ENCODE results near the gene ELP2. TPM values are rescaled to one million over a fixed set of nuclear protein-coding genes. Genes with fewer than 3 reads are reported as not detected.
A peak's percentile ranks its signal among the peaks of the same experiment; 100 is the strongest.

Gene ELP2
- polyA plus RNA-seq, 1 of the 3 experiments (the other 2 are of a cell fraction) = 38.3 TPM

- CTCF ChIA-PET = no interaction called here
- no peak overlapping the region for H3K27ac ChIP-seq (ENCODE audit: low read depth in 2 of 2, low read length in 1 of 2)
- no peaks in the 10 kb centered on the region for H4K20me1 ChIP-seq (ENCODE audit: insufficient read depth)
- H3K9me2 ChIP-seq = no peaks in the 10 kb centered on the region
- 98% methylated on average over 3 of the region's 3 CpGs for WGBS (ENCODE audit: low lambda C conversion rate)
- no peaks in the 10 kb centered on the region for H3K27me3 ChIP-seq (ENCODE audit: insufficient read depth)
- no peak for TF ChIP-seq RFX5 (IDR thresholded peaks at IDR 0.05; ENCODE audit: low read length)
- no peak for TF ChIP-seq SMC3 (IDR thresholded peaks at IDR 0.05; ENCODE audit: low read depth, low read length)
- TF ChIP-seq POLR2AphosphoS5 (IDR thresholded peaks at IDR 0.05; ENCODE audit: low read depth, low read length) = no peak
- TF ChIP-seq RCOR1 (IDR thresholded peaks at IDR 0.05; ENCODE audit: low read length) = no peak
- no peak for TF ChIP-seq GABPA (IDR thresholded peaks at IDR 0.05; ENCODE audit: low read depth)
- TF ChIP-seq FOXJ3 (CRISPR knock-in tag; IDR thresholded peaks at IDR 0.05) = no peak
- no peak overlapping the region for H2AFZ ChIP-seq (ENCODE audit: low read depth)
- H3K9me3 ChIP-seq = no peaks in the 10 kb centered on the region
- no peak overlapping the region for H3K9ac ChIP-seq
- DNase-seq = no peak
- H3K36me3 ChIP-seq (replicated peaks in 1 of 2; ENCODE audit: control insufficient read depth in 1 of 2, insufficient read depth in 2 of 2, low read length in 1 of 2) = peaks cover 41 to 50% of the 10 kb centered on the region in 2 experiments
- H3K4me3 ChIP-seq (ENCODE audit: low read depth in 2 of 2, low read length in 1 of 2) = no peak overlapping the region
- no peak overlapping the region for H3K4me2 ChIP-seq
- peaks cover 10% of the 10 kb centered on the region for H3F3A ChIP-seq (replicated peaks; ENCODE audit: insufficient read depth)
- no peaks in the 10 kb centered on the region for H3K79me2 ChIP-seq (ENCODE audit: insufficient read depth)
- peaks cover 0 to 6% of the 10 kb centered on the region in 2 experiments; a peak in 1 of 4 replicates for H3K4me1 ChIP-seq (ENCODE audit: control insufficient read depth in 1 of 2, insufficient read depth in 2 of 2, low read depth in 1 of 2, low read length in 1 of 2)
- POLR2A ChIA-PET = no interaction called here
These were observed 48.2 kb downstream of the ELP2 start for GRCh38 chr18:36177913-36178312.

DNA sequence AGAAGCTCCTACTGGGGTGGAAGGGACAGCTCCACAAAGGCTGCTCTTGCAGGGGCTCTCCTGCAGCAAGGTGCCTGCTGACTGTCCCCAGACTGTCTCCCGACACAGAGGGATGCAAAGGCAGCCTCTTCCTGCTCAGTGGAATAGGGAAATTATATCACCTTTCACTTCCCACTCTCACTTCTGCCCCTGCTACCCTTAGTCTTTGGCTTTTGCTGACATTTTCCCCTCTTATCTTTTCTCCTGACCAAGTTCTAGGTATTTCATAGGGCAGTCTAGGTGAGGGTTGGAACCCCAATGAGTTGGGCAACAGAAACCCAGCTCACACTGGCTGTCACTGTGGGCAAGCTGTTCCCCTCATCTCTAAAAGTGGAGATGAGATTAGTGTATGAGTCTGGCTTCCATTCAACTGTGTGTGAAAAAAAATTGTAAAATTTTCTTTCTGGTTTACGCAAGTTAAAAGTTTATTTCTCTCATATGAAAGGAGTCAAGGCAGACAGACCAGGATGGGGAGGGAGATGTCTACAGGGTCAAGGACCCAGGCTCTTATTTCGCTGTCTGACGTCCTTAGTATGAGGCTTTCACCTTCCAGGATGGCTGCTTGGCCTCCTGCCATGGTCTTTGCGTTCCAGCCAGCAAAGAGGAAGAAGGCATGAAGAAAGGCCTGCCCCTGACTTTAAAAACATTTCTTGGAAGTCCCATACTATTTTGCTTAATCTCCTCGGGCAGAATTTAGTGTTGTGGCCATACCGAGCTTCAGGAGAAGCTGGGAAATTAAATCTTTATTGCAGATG, 50.1 kb downstream of the ELP2 start:
- ChIA-PET POLR2A (no interaction called here), CTCF (interaction anchor here (0.7 to 1.8 kb wide), 2 partner anchors 84 to 162 kb away, joined by 3 read pairs; no protein-coding TSS in a partner anchor)
- Histone ChIP-seq H3K4me2 (no peak overlapping the region), H3K9ac (no peak overlapping the region), H3K27ac (ENCODE audit: low read depth in 2 of 2, low read length in 1 of 2) (peak overlapping the region; percentile 53 to 56), H3K4me1 (ENCODE audit: control insufficient read depth in 1 of 2, insufficient read depth in 2 of 2, low read depth in 1 of 2, low read length in 1 of 2) (peaks cover 0 to 6% of the 10 kb centered on the region in 2 experiments; a peak in 1 of 4 replicates), H3K4me3 (ENCODE audit: low read depth in 2 of 2, low read length in 1 of 2) (no peak overlapping the region), H2AFZ (ENCODE audit: low read depth) (peak overlapping the region; percentile 15; the same call in 1 of the 2 replicates), H3K9me2 (no peaks in the 10 kb centered on the region), H3K9me3 (no peaks in the 10 kb centered on the region), H3K79me2 (ENCODE audit: insufficient read depth) (no peaks in the 10 kb centered on the region), H3K27me3 (ENCODE audit: insufficient read depth) (no peaks in the 10 kb centered on the region), H3K36me3 (replicated peaks in 1 of 2; ENCODE audit: control insufficient read depth in 1 of 2, insufficient read depth in 2 of 2, low read length in 1 of 2) (peaks cover 26 to 32% of the 10 kb centered on the region in 2 experiments), H4K20me1 (ENCODE audit: insufficient read depth) (no peaks in the 10 kb centered on the region), H3F3A (replicated peaks; ENCODE audit: insufficient read depth) (peaks cover 10% of the 10 kb centered on the region)
- no peak for TF ChIP-seq RCOR1 (IDR thresholded peaks at IDR 0.05; ENCODE audit: low read length)
- peak; percentile 68; the same call in 1 of the 2 replicates for TF ChIP-seq NFIC (IDR thresholded peaks at IDR 0.05; ENCODE audit: borderline replicate concordance)
- WGBS (ENCODE audit: low lambda C conversion rate) = 50% methylated on average over 7 of the region's 7 CpGs
- no peak for DNase-seq

DNA sequence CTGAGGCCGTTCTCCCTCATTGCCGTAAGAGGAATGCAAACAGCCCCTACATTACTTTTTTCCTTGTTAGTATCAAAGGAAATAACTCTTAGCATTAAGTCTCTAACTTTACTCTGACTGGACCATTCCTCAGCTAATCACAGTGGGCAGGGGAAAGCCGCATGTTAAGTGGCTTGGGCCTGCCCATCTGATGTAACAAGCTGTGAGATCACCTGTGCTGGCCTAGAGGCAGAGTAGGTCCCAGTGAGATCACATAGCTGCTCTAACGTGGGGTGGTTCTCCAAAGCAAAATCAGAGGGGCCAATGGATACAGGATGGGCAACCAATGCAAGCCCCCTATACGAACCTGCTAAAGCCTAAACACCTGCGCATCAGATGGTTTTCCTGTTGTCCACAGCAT, 51.7 kb downstream of the ELP2 start:
- H3K9me3 ChIP-seq = no peaks in the 10 kb centered on the region
- no peak overlapping the region for H2AFZ ChIP-seq (ENCODE audit: low read depth)
- H3K4me3 ChIP-seq (ENCODE audit: low read depth in 2 of 2, low read length in 1 of 2) = no peak overlapping the region
- peaks cover 0 to 8% of the 10 kb centered on the region in 2 experiments; a peak in 1 of 4 replicates for H3K4me1 ChIP-seq (ENCODE audit: control insufficient read depth in 1 of 2, insufficient read depth in 2 of 2, low read depth in 1 of 2, low read length in 1 of 2)
- 90% methylated on average over 5 of the region's 6 CpGs for WGBS (ENCODE audit: low lambda C conversion rate)
- TF ChIP-seq SIN3A (IDR thresholded peaks at IDR 0.05; ENCODE audit: borderline replicate concordance, low read depth, low read length) (no peak), RFX5 (IDR thresholded peaks at IDR 0.05; ENCODE audit: low read length) (no peak), CTCF (IDR thresholded peaks at IDR 0.05) (no peak), TCF12 (IDR thresholded peaks at IDR 0.05) (no peak), ELF1 (IDR thresholded peaks at IDR 0.05) (no peak)
- H3F3A ChIP-seq (replicated peaks; ENCODE audit: insufficient read depth) = peaks cover 10% of the 10 kb centered on the region
- no peaks in the 10 kb centered on the region for H3K9me2 ChIP-seq
- H3K27ac ChIP-seq (ENCODE audit: low read depth in 2 of 2, low read length in 1 of 2) = no peak overlapping the region
- H4K20me1 ChIP-seq (ENCODE audit: insufficient read depth) = no peaks in the 10 kb centered on the region
- CTCF ChIA-PET = interaction anchor here (1.8 kb wide), 1 partner anchor 164 kb away, joined by 3 read pairs; no protein-coding TSS in a partner anchor
- peaks cover 14 to 16% of the 10 kb centered on the region in 2 experiments for H3K36me3 ChIP-seq (replicated peaks in 1 of 2; ENCODE audit: control insufficient read depth in 1 of 2, insufficient read depth in 2 of 2, low read length in 1 of 2)
- H3K27me3 ChIP-seq (ENCODE audit: insufficient read depth) = no peaks in the 10 kb centered on the region
- POLR2A ChIA-PET = interaction anchor here (0.8 kb wide), 1 partner anchor 33 kb away, joined by 3 read pairs; no protein-coding TSS in a partner anchor
- H3K4me2 ChIP-seq = no peak overlapping the region
- DNase-seq = no peak
- no peak overlapping the region for H3K9ac ChIP-seq
- H3K79me2 ChIP-seq (ENCODE audit: insufficient read depth) = no peaks in the 10 kb centered on the region
